Glutamatergic neuron (in vitro differentiated cells): ENCODE data around the gene C2CD4C. TPM values are rescaled to one million over a fixed set of nuclear protein-coding genes. Genes with fewer than 3 reads are reported as not detected.

Experiments
- DNase-seq: peaks from one replicate; pipeline ENCODE4 v3.0.0; 2022
- H3K27ac Mint-ChIP-seq: one replicate; pipeline ENCODE4 v1.8.0; 2020; ENCODE audit warnings: mild to moderate bottlenecking, mixed read lengths, inconsistent platforms; ENCODE audit not compliant: unreplicated experiment
- H3K27me3 Mint-ChIP-seq: one replicate; pipeline ENCODE4 v1.8.0; 2020; ENCODE audit warnings: mild to moderate bottlenecking, moderate library complexity, mixed read lengths, inconsistent platforms; ENCODE audit not compliant: unreplicated experiment
- H3K36me3 Mint-ChIP-seq: one replicate; pipeline ENCODE4 v1.8.0; 2020; ENCODE audit warnings: mild to moderate bottlenecking, mixed read lengths, inconsistent platforms; ENCODE audit not compliant: unreplicated experiment
- H3K4me1 Mint-ChIP-seq: one replicate; pipeline ENCODE4 v1.8.0; 2020; ENCODE audit warnings: mild to moderate bottlenecking, low read depth, mixed read lengths, inconsistent platforms; ENCODE audit not compliant: unreplicated experiment
- H3K4me3 Mint-ChIP-seq: one replicate; pipeline ENCODE4 v1.8.0; 2020; ENCODE audit warnings: mild to moderate bottlenecking, mixed read lengths, inconsistent platforms; ENCODE audit not compliant: unreplicated experiment
- H3K9me3 Mint-ChIP-seq: one replicate; pipeline ENCODE4 v1.8.0; 2020; ENCODE audit warnings: mild to moderate bottlenecking, moderate library complexity, mixed read lengths, inconsistent platforms; ENCODE audit not compliant: unreplicated experiment
- CTCF ChIP-seq: fragments of 200-600 bp; sonication (generic); IDR thresholded peaks from one replicate; pipeline ENCODE4 v1.5.0; 2021; ENCODE audit not compliant: partially characterized antibody, unreplicated experiment
- total RNA-seq: library from RNA; stranded (reverse); fragmentation: NEBNext Ultra II Directional; extraction: Animal tissue kit (Norgen Biotek cat#: 25700); gene quantifications from one replicate; pipeline ENCODE4 v1.2.1, GENCODE V29; 2021; ENCODE audit not compliant: unreplicated experiment

The C2CD4C gene
- total RNA-seq, 1 donor from 2014 or later, result 9.6 TPM

GRCh38 chr19:391726-392374 lies 17.1 kb downstream of the C2CD4C start:
- Mint-ChIP-seq H3K27ac (no peak overlapping the region), H3K27me3 (peaks cover 28% of the 10 kb centered on the region), H3K36me3 (peaks cover 5% of the 10 kb centered on the region), H3K4me1 (peaks cover 4% of the 10 kb centered on the region), H3K4me3 (no peak overlapping the region), H3K9me3 (peaks cover 22% of the 10 kb centered on the region)
- no peak for TF ChIP-seq CTCF
- DNase-seq, result no peak

GRCh38 chr19:391207-391557 lies 17.8 kb downstream of the C2CD4C start:
- no peak for TF ChIP-seq CTCF
- H3K4me3 Mint-ChIP-seq, result no peak overlapping the region
- no peak overlapping the region for H3K27ac Mint-ChIP-seq

GRCh38 chr19:390386-391206 lies 18.4 kb downstream of the C2CD4C start:
- Mint-ChIP-seq H3K9me3 (peaks cover 18% of the 10 kb centered on the region), H3K36me3 (peaks cover 2% of the 10 kb centered on the region), H3K4me1 (peaks cover 11% of the 10 kb centered on the region), H3K27me3 (peaks cover 25% of the 10 kb centered on the region), H3K4me3 (no peak overlapping the region), H3K27ac (no peak overlapping the region)
- DNase-seq, result no peak
- TF ChIP-seq CTCF, result no peak

More at GRCh38 chr19:391207-391557, 17.8 kb downstream of the C2CD4C start:
- Mint-ChIP-seq H3K36me3 (peaks cover 5% of the 10 kb centered on the region), H3K27me3 (peaks cover 28% of the 10 kb centered on the region), H3K4me1 (peaks cover 6% of the 10 kb centered on the region), H3K9me3 (peaks cover 21% of the 10 kb centered on the region)
- no peak for DNase-seq

GRCh38 chr19:389935-390289 lies 19.0 kb downstream of the C2CD4C start:
- Mint-ChIP-seq H3K4me1 (peaks cover 13% of the 10 kb centered on the region), H3K4me3 (no peak overlapping the region), H3K36me3 (no peaks in the 10 kb centered on the region), H3K9me3 (peaks cover 15% of the 10 kb centered on the region), H3K27ac (no peak overlapping the region), H3K27me3 (peaks cover 22% of the 10 kb centered on the region)
- no peak for DNase-seq
- no peak for TF ChIP-seq CTCF
